OCI-LY7 (cell line): ENCODE data around the gene SEMA6B. TPM values are rescaled to one million over a fixed set of nuclear protein-coding genes. Genes with fewer than 3 reads are reported as not detected.

Experiments used
- BruUV-seq: library from RNA; stranded (reverse); fragments of 400-500 nt; replicated peaks from 2 replicates; lab custom pipeline; 2021; lab: Mats Ljungman, UMichigan
- CTCF ChIA-PET: fragments of 300-600 bp; sonication (Branson Sonifier 250); formaldehyde crosslinking; loops from one replicate; lab custom pipeline; 2022; ENCODE audit warnings: antibody characterized with exemption; ENCODE audit not compliant: unreplicated experiment; lab: Charles Lee
- POLR2A ChIA-PET: fragments of 300-600 bp; sonication (Branson Sonifier 250); formaldehyde crosslinking; loops from one replicate; lab custom pipeline; 2022; ENCODE audit warnings: antibody characterized with exemption; lab: Charles Lee
- DNase-seq: peaks from one replicate; pipeline ENCODE4 v3.0.0-alpha.2; 2015; ENCODE audit warnings: low spot score
- H2AFZ ChIP-seq: fragments of 200-600 bp; sonication (generic), shearing (Covaris generic); 2 replicates; pipeline ENCODE4 v1.6.1; 2014; ENCODE audit warnings: mild to moderate bottlenecking, antibody characterized with exemption, low read length, moderate library complexity
- H3K27ac ChIP-seq: fragments of 200-600 bp; sonication (generic); 2 replicates; pipeline ENCODE4 v1.5.1; 2014; ENCODE audit warnings: mixed run types, low read depth, mild to moderate bottlenecking, moderate library complexity, low read length, inconsistent platforms; ENCODE audit not compliant: poor library complexity, severe bottlenecking
- H3K36me3 ChIP-seq: fragments of 200-600 bp; sonication (generic); 2 replicates; pipeline ENCODE4 v1.6.1; 2014; ENCODE audit warnings: mild to moderate bottlenecking, antibody characterized with exemption, low read length, moderate library complexity, mixed read lengths; ENCODE audit not compliant: insufficient read depth
- H3K4me1 ChIP-seq: fragments of 200-600 bp; sonication (generic); 2 replicates; pipeline ENCODE4 v1.5.1; 2014; ENCODE audit warnings: mild to moderate bottlenecking, low read length; ENCODE audit not compliant: insufficient read depth, poor library complexity, severe bottlenecking
- H3K4me2 ChIP-seq: fragments of 200-600 bp; sonication (generic); 2 replicates; pipeline ENCODE4 v1.6.1; 2014; ENCODE audit warnings: mild to moderate bottlenecking, low read length
- H3K4me3 ChIP-seq: fragments of 200-600 bp; sonication (generic); 2 replicates; pipeline ENCODE4 v1.5.1; 2014; ENCODE audit warnings: mild to moderate bottlenecking, low read depth, low read length; ENCODE audit not compliant: poor library complexity, severe bottlenecking
- H3K79me2 ChIP-seq: fragments of 200-600 bp; sonication (generic); 2 replicates; pipeline ENCODE4 v1.6.1; 2016; ENCODE audit warnings: low read depth, mild to moderate bottlenecking, low read length, moderate library complexity, mixed read lengths; ENCODE audit not compliant: insufficient read depth
- H3K9me2 ChIP-seq: fragments of 200-600 bp; sonication (generic); 2 replicates; pipeline ENCODE4 v1.6.1; 2016; ENCODE audit warnings: mild to moderate bottlenecking, low read length, mixed read lengths; ENCODE audit not compliant: insufficient read depth
- H3K9me3 ChIP-seq: fragments of 200-600 bp; sonication (generic); 2 replicates; pipeline ENCODE4 v1.6.1; 2014; ENCODE audit warnings: mild to moderate bottlenecking, mixed run types, low read length, mixed read lengths
- H4K20me1 ChIP-seq: fragments of 200-600 bp; sonication (generic); 2 replicates; pipeline ENCODE4 v1.6.1; 2014; ENCODE audit warnings: mild to moderate bottlenecking, antibody characterized with exemption, low read length, moderate library complexity, mixed read lengths; ENCODE audit not compliant: insufficient read depth
- EZH2phosphoT487 ChIP-seq: fragments of 200-600 bp; sonication (generic); IDR thresholded peaks from 2 replicates; pipeline ENCODE4 v1.6.1; 2018; ENCODE audit warnings: low read depth, borderline replicate concordance, mild to moderate bottlenecking, mixed run types, antibody characterized with exemption, low read length, moderate library complexity, mixed read lengths
- intact Hi-C: fragments of 100-400 bp; cut with micrococcal nuclease; formaldehyde crosslinking; loops from one replicate; pipeline ENCODE4 v1.10.0; 2022; ENCODE audit not compliant: unreplicated experiment
- total RNA-seq, 2 experiments: library from RNA; depleted of rRNA in 1 of 2; stranded (reverse); fragments of >200 nt in 1 of 2; shearing (Covaris generic) in 1 of 2; gene quantifications; 2 replicates each; pipeline ENCODE4 v1.2.3, GENCODE V29; 2014 to 2022
- TF ChIP-seq, protein P1 (sequence below): fragments of 200-600 bp; sonication (generic); conservative IDR thresholded peaks from 2 replicates; pipeline ENCODE4 v1.5.1; 2014; ENCODE audit warnings: mild to moderate bottlenecking, antibody characterized with exemption, low read length, moderate library complexity, mixed read lengths

Gene SEMA6B
- total RNA-seq, 2 experiments from 2014 or later = not detected

- Histone ChIP-seq H3K79me2 (no peaks in the 10 kb centered on the region), H3K27ac (no peak overlapping the region), H4K20me1 (no peaks in the 10 kb centered on the region), H3K9me3 (no peaks in the 10 kb centered on the region), H2AFZ (no peak overlapping the region), H3K4me1 (no peaks in the 10 kb centered on the region), H3K9me2 (no peaks in the 10 kb centered on the region), H3K4me3 (no peak overlapping the region), H3K4me2 (no peak overlapping the region), H3K36me3 (peaks cover 62% of the 10 kb centered on the region)
- no peak for TF ChIP-seq EZH2phosphoT487
- TF ChIP-seq, protein P1, sequence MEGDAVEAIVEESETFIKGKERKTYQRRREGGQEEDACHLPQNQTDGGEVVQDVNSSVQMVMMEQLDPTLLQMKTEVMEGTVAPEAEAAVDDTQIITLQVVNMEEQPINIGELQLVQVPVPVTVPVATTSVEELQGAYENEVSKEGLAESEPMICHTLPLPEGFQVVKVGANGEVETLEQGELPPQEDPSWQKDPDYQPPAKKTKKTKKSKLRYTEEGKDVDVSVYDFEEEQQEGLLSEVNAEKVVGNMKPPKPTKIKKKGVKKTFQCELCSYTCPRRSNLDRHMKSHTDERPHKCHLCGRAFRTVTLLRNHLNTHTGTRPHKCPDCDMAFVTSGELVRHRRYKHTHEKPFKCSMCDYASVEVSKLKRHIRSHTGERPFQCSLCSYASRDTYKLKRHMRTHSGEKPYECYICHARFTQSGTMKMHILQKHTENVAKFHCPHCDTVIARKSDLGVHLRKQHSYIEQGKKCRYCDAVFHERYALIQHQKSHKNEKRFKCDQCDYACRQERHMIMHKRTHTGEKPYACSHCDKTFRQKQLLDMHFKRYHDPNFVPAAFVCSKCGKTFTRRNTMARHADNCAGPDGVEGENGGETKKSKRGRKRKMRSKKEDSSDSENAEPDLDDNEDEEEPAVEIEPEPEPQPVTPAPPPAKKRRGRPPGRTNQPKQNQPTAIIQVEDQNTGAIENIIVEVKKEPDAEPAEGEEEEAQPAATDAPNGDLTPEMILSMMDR = peak; percentile 70
- DNase-seq = peak; percentile 36
- ChIA-PET POLR2A (no interaction called here), CTCF (no interaction called here)
- intact Hi-C loops = no loop called here
- BruUV-seq = no TSS peak
Measured at GRCh38 chr19:4495471-4495870, 64.0 kb downstream of the SEMA6B start.

- intact Hi-C loops = no loop called here
- Histone ChIP-seq H3K9me3 (no peaks in the 10 kb centered on the region), H3K4me1 (no peaks in the 10 kb centered on the region), H3K4me3 (no peak overlapping the region), H2AFZ (no peak overlapping the region), H3K79me2 (no peaks in the 10 kb centered on the region), H3K36me3 (peaks cover 70% of the 10 kb centered on the region), H3K9me2 (no peaks in the 10 kb centered on the region), H4K20me1 (no peaks in the 10 kb centered on the region), H3K4me2 (no peak overlapping the region), H3K27ac (no peak overlapping the region)
- TF ChIP-seq, protein P1 = no peak
- TF ChIP-seq EZH2phosphoT487 = no peak
- no peak for DNase-seq
- no TSS peak for BruUV-seq
- POLR2A ChIA-PET = no interaction called here
- CTCF ChIA-PET = no interaction called here
Measured at GRCh38 chr19:4494691-4495064, 64.8 kb downstream of the SEMA6B start.

GRCh38 chr19:4493929-4494690 lies 65.4 kb downstream of the SEMA6B start:
- ChIA-PET CTCF (no interaction called here), POLR2A (no interaction called here)
- BruUV-seq = no TSS peak
- no peak overlapping the region for H2AFZ ChIP-seq
- H3K9me3 ChIP-seq = no peaks in the 10 kb centered on the region
- intact Hi-C loops = no loop called here
- TF ChIP-seq, protein P1 = no peak
- TF ChIP-seq EZH2phosphoT487 = no peak
- no peaks in the 10 kb centered on the region for H3K4me1 ChIP-seq
- no peaks in the 10 kb centered on the region for H3K79me2 ChIP-seq
- DNase-seq = no peak
- no peaks in the 10 kb centered on the region for H3K9me2 ChIP-seq
- no peak overlapping the region for H3K4me2 ChIP-seq
- H3K36me3 ChIP-seq = peaks cover 76% of the 10 kb centered on the region
- H3K27ac ChIP-seq = no peak overlapping the region
- H4K20me1 ChIP-seq = no peaks in the 10 kb centered on the region
- H3K4me3 ChIP-seq = no peak overlapping the region
